HG03521 (cell line): Measurements from ENCODE around the gene APOO.

Source experiments
- ATAC-seq: cut with Tn5 transposase; IDR thresholded peaks from one replicate; pipeline ENCODE4 v1.9.1; 2021; ENCODE audit warnings: mild to moderate bottlenecking, moderate library complexity; ENCODE audit not compliant: unreplicated experiment

APOO gene

GRCh38 chrX:23820235-23820782, 87.4 kb downstream of the APOO start:
- ATAC-seq = no peak

DNA sequence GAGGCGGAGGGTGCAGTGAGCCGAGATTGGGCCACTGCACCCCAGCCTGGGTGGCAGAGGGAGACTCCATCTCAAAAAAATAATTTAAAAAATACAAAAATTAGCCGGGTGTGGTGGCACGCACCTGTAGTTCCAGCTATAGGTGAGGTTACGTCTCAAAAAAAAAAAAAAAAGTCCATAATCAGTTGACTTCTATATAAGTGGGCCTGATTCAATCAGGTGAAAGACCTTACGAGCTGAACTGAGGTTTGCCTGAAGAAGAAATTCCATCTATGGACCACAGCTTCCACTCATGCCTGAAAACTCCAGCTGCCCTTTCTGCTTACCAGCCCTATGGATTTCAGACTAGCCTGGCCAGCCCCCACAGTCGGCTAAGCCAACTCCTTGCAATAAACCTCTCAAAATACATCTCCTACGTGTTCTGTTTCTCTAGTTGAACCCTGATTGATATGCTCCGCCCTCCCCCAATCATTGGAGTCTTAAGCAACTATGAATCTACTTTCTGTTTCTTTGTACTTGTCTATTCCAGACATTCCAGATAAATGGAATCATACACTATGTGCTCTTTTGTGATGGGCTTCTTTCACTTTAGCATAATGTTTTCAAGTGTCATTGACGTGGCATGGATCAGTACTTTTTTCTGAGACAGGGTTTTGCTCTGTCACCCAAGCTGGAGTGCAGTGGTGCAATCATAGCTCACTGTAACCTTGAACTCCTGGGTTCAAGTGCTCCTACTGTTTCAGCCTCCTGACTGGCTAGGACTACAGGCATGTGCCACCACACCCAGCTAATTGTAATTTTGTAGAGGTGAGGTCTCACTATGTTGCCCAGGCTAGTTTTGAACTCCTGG, 88.1 kb downstream of the APOO start:
- no peak for ATAC-seq

GRCh38 chrX:23817979-23818336, 89.8 kb downstream of the APOO start:
- ATAC-seq = no peak

- ATAC-seq = no peak
Observed at GRCh38 chrX:23816179-23816578, 91.6 kb downstream of the APOO start.

- ATAC-seq = no peak
Observed at GRCh38 chrX:23815376-23815775, 92.4 kb downstream of the APOO start.

DNA sequence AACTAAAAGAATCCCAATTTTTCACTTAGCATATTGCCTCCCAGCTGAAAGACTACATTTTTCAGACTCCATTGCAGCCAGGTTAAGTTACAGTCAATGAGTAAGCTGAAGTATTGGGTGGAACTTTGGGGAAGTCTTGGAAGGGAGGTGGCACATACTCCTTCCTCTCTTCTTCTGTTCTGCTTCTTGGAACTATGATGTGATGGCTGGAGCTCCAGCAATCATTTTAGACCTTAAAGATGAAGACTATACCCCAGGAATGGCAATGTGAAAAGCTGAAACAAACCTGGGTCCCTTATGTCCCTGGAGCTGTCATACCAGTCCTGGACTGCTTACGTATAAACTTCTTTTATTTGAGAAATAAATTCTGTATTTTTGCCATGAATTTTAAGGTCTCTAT, 93.9 kb downstream of the APOO start:
- no peak for ATAC-seq

GRCh38 chrX:23811656-23812055, 96.1 kb downstream of the APOO start:
- no peak for ATAC-seq

- no peak for ATAC-seq
Observed at GRCh38 chrX:23811108-23811651, 96.6 kb downstream of the APOO start.

- ATAC-seq = no peak
Observed at GRCh38 chrX:23810279-23810678, 97.5 kb downstream of the APOO start.

GRCh38 chrX:23805389-23805788, 102.3 kb downstream of the APOO start:
- ATAC-seq = no peak

DNA sequence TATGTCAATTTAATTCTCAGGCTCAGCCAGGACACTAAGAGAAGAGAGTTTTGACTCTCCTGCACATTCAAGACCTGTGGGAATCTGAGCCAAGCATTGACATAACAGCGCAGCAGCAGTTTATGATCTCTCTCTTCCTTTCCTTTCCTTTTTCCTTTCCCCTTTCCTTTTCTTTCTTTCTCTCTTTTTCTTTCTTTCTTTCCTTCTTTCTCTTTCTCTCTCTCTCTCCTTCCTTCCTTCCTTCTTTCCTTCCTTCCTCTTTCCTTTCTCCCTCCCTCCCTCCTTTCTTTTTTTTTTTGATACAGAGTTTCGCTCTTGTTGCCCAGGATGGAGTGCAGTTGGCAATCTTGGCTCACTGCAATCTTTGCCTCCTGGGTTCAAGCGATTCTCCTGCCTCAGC, 103.2 kb downstream of the APOO start:
- no peak for ATAC-seq

DNA sequence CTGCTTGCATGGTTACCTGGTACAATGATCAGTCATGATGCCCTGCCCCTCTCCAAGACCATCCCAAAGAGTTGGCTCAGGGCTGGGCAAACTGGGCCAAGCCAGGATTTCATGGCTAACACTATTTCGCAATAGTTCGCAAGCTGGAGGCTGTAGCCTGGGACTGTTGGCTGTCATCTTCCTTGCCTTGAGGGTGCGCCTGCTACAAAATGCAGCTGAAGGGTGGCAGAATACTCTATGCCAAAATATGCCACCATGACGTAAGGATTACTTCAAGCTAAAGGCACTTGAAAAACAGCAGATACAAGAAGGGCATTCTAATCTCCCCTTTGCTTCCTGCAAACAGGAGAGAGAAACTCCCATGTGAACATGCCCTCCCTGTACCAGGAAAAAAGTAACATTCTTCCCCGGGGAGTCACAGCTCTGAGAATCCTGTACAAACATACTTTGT, 103.8 kb downstream of the APOO start:
- no peak for ATAC-seq

- no peak for ATAC-seq
Observed at GRCh38 chrX:23802431-23802830, 105.3 kb downstream of the APOO start.

- ATAC-seq = no peak
Observed at GRCh38 chrX:23799469-23800065, 108.2 kb downstream of the APOO start.

DNA sequence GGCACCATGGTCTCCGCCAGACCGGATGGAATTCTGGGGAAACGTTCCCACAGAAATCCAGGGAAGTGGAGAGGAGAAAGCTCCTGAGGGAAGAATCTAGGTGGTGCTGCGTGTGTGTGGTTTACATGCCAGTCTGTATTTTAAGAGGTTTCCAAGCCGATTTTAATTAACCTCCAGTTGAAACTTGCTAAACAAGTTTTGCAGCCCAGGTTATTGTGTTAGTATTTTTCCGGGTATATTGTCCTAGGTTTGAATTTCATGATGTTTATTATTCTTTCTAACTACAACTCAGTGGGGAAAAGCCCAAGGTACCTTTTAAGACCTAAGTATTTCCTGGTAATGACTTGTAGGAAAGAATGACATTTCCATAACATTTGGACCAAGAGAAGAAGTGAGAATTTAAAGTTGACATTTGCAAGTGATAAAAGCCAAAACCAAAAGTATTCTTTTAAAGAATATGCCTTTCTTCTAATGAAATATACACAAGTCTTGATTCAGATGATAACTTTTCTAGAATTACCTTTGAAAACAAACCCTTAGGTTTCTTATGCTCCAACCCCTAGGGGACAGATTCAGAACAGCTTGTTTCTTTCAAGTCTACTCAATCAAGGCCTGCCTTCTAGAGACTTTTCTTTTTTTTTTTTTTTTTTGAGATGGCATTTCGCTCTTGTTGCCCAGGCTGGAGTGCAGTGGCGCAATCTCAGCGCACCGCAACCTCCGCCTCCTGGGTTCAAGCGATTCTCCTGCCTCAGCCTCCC, 110.2 kb downstream of the APOO start:
- no peak for ATAC-seq

GRCh38 chrX:23795221-23795620, 112.5 kb downstream of the APOO start:
- no peak for ATAC-seq

GRCh38 chrX:23792861-23793553, 114.7 kb downstream of the APOO start:
- ATAC-seq = no peak

DNA sequence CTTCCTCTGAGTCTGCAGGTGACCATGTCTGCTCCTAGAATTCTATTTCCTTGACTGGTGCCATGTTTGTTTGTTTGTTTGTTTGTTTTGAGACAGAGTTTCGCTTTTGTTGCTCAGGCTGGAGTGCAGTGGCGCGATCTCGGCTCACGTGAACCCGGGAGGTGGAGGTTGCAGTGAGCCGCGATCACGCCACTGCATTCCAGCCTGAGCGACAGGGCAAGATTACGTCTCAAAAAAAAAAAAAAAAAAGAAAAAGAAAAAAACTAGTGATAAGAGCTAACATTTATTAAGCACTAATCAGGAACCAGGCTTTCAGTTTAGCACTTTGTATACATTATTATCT, 117.6 kb downstream of the APOO start:
- ATAC-seq = no peak

DNA sequence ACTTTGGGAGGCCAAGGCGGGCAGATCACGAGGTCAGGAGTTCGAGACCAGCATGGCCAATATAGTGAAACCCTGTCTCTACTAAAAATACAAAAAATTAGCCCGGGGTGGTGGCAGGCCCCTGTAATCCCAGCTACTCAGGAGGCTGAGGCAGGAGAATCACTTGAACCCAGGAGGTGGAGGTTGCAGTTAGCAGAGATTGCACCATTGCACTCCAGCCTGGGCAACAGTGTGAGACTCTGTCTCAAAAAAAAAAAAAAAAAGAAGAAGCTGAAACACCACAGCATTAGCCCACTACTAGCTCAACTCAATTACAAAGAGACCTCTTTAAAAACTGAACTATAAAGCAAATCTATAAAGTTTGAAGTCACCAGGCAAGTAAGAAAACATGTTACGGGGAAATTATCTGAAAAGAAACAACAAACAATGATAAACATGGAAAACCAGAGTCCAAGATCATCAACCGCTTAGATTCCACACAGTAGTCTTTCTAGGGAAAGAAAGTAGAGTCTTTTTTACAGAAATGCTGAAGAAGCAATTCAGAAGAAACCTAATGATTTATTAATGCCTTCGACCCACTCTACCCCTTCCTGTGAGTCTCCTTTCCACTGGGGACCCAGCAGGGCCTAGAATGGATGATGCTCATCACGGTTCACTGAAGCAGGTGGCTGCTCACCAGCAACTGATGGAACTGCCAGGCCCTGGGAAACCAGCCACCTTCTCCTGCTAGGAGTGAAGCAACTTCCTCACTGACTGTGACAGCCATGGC, 118.2 kb downstream of the APOO start:
- ATAC-seq = no peak

GRCh38 chrX:23788946-23789345, 118.8 kb downstream of the APOO start:
- ATAC-seq = no peak
